Caco-2 (cell line): ENCODE data around the gene KLHL17. TPM values are rescaled to one million over a fixed set of nuclear protein-coding genes. Genes with fewer than 3 reads are reported as not detected.

Experiments
- BruUV-seq: library from RNA; stranded (reverse); fragments of 400-500 nt; replicated peaks from 2 replicates; lab custom pipeline; 2021; lab: Mats Ljungman, UMichigan
- CTCF ChIA-PET: fragments of 300-600 bp; sonication (Branson Sonifier 250); formaldehyde crosslinking; loops from one replicate; lab custom pipeline; 2022; ENCODE audit warnings: antibody characterized with exemption; lab: Charles Lee
- POLR2A ChIA-PET: fragments of 300-600 bp; sonication (Branson Sonifier 250); formaldehyde crosslinking; loops from one replicate; lab custom pipeline; 2022; ENCODE audit warnings: antibody characterized with exemption; lab: Charles Lee
- DNase-seq, 2 experiments: peaks; one replicate each; pipeline versions ENCODE4 v3.0.0 to v3.0.0-alpha.2; 2020 to 2022
- H3K27me3 ChIP-seq: replicated peaks from 2 replicates; pipeline ENCODE4 v1.6.0; 2011; ENCODE audit warnings: low read length; ENCODE audit not compliant: control insufficient read depth, insufficient read depth
- H3K36me3 ChIP-seq: 2 replicates; pipeline ENCODE4 v1.5.1; 2011; ENCODE audit warnings: low read length; ENCODE audit not compliant: control insufficient read depth, insufficient read depth
- H3K4me1 ChIP-seq: fragments of 250-450 bp; sonication (Bioruptor Pico); 2 replicates; pipeline ENCODE4 v1.5.1; 2020; ENCODE audit warnings: mild to moderate bottlenecking
- H3K4me3 ChIP-seq: 2 replicates; pipeline ENCODE4 v1.5.1; 2011; ENCODE audit warnings: low read depth, mild to moderate bottlenecking, control low read depth, low read length
- H3K9me3 ChIP-seq: fragments of 250-450 bp; sonication (Bioruptor Pico); 2 replicates; pipeline ENCODE4 v1.5.1; 2020; ENCODE audit warnings: mild to moderate bottlenecking, moderate library complexity
- H3K27ac Mint-ChIP-seq: one replicate; pipeline ENCODE4 v1.8.0; 2022; ENCODE audit warnings: mixed read lengths; ENCODE audit not compliant: unreplicated experiment
- H3K27me3 Mint-ChIP-seq: one replicate; pipeline ENCODE4 v1.8.0; 2022; ENCODE audit warnings: mixed read lengths; ENCODE audit not compliant: insufficient read depth, unreplicated experiment
- H3K36me3 Mint-ChIP-seq: one replicate; pipeline ENCODE4 v1.8.0; 2022; ENCODE audit warnings: mild to moderate bottlenecking, mixed read lengths; ENCODE audit not compliant: insufficient read depth, unreplicated experiment
- H3K4me1 Mint-ChIP-seq: one replicate; pipeline ENCODE4 v1.8.0; 2022; ENCODE audit warnings: low read depth, mixed read lengths; ENCODE audit not compliant: unreplicated experiment
- H3K4me3 Mint-ChIP-seq: one replicate; pipeline ENCODE4 v1.8.0; 2022; ENCODE audit warnings: mild to moderate bottlenecking, moderate library complexity, mixed read lengths; ENCODE audit not compliant: unreplicated experiment
- H3K9me3 Mint-ChIP-seq: one replicate; pipeline ENCODE4 v1.8.0; 2022; ENCODE audit warnings: mixed read lengths; ENCODE audit not compliant: unreplicated experiment
- intact Hi-C: fragments of 100-400 bp; cut with micrococcal nuclease; formaldehyde crosslinking; loops from one replicate; pipeline ENCODE4 v1.10.0; 2022; ENCODE audit not compliant: unreplicated experiment
- total RNA-seq: library from RNA; stranded (reverse); gene quantifications from 2 replicates; pipeline ENCODE4 v1.2.3, GENCODE V29; 2022
- TF ChIP-seq, protein P1 (sequence below), 2 experiments: fragments of 200-600 bp in 1 of 2; IDR thresholded peaks; 1 replicate in 1 of 2; 2 replicates in 1 of 2; pipeline versions ENCODE4 v1.5.1 to v1.8.0; 2011 to 2022; ENCODE audit warnings: antibody characterized with exemption in 1 of 2, control low read depth in 1 of 2, inconsistent platforms in 1 of 2, low read depth in 1 of 2, low read length in 1 of 2, mild to moderate bottlenecking in 1 of 2, moderate library complexity in 1 of 2; ENCODE audit not compliant: insufficient read depth in 1 of 2, severe bottlenecking in 1 of 2, unreplicated experiment in 1 of 2

The KLHL17 gene
- total RNA-seq, 1 experiment from 2014 or later: 33.1 TPM

DNA sequence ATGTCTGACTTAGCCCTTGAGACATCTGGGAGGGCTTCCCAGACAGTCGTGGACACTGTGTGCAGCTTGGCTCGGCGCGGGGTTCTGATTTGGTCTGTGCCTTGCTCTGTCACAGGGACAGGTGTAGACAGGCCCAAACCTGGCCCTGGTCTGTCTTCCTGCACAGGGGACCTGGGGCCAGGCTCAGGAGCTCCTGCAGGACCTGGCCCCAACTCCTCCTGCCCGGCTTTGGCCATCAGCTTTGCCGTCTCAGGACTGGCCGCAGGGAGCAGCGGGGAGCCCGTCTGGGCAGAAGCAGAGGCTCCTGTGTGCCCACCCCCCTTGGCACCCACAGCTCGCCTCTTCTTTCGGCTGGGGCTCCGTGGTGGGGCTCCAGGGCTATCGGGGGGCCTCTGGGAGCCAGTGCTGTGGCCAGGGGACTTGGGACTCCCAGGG lies 19.8 kb downstream of the KLHL17 start:
- intact Hi-C loops: loop anchor here (5.0 kb wide), 1 partner anchor 82 kb away; no protein-coding TSS in a partner anchor
- H3K27me3 ChIP-seq: no peaks in the 10 kb centered on the region
- H3K27ac Mint-ChIP-seq: no peak overlapping the region
- TF ChIP-seq, protein P1, sequence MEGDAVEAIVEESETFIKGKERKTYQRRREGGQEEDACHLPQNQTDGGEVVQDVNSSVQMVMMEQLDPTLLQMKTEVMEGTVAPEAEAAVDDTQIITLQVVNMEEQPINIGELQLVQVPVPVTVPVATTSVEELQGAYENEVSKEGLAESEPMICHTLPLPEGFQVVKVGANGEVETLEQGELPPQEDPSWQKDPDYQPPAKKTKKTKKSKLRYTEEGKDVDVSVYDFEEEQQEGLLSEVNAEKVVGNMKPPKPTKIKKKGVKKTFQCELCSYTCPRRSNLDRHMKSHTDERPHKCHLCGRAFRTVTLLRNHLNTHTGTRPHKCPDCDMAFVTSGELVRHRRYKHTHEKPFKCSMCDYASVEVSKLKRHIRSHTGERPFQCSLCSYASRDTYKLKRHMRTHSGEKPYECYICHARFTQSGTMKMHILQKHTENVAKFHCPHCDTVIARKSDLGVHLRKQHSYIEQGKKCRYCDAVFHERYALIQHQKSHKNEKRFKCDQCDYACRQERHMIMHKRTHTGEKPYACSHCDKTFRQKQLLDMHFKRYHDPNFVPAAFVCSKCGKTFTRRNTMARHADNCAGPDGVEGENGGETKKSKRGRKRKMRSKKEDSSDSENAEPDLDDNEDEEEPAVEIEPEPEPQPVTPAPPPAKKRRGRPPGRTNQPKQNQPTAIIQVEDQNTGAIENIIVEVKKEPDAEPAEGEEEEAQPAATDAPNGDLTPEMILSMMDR (IDR thresholded peaks at IDR 0.05; ENCODE audit: insufficient read depth in 1 of 2, low read depth in 1 of 2, low read length in 1 of 2, severe bottlenecking in 1 of 2, unreplicated experiment in 1 of 2): no peak
- no peak for DNase-seq
- H3K36me3 Mint-ChIP-seq: peaks cover 9% of the 10 kb centered on the region
- no peaks in the 10 kb centered on the region for H3K36me3 ChIP-seq
- no peak overlapping the region for H3K4me3 ChIP-seq
- no peaks in the 10 kb centered on the region for H3K9me3 ChIP-seq
- peaks cover 6% of the 10 kb centered on the region for H3K4me1 Mint-ChIP-seq
- H3K4me3 Mint-ChIP-seq: no peak overlapping the region
- POLR2A ChIA-PET: no interaction called here
- no TSS peak for BruUV-seq
- H3K4me1 ChIP-seq: peaks cover 5% of the 10 kb centered on the region; the same call in 1 of the 2 replicates
- H3K9me3 Mint-ChIP-seq: no peaks in the 10 kb centered on the region
- CTCF ChIA-PET: no interaction called here
- no peaks in the 10 kb centered on the region for H3K27me3 Mint-ChIP-seq

DNA sequence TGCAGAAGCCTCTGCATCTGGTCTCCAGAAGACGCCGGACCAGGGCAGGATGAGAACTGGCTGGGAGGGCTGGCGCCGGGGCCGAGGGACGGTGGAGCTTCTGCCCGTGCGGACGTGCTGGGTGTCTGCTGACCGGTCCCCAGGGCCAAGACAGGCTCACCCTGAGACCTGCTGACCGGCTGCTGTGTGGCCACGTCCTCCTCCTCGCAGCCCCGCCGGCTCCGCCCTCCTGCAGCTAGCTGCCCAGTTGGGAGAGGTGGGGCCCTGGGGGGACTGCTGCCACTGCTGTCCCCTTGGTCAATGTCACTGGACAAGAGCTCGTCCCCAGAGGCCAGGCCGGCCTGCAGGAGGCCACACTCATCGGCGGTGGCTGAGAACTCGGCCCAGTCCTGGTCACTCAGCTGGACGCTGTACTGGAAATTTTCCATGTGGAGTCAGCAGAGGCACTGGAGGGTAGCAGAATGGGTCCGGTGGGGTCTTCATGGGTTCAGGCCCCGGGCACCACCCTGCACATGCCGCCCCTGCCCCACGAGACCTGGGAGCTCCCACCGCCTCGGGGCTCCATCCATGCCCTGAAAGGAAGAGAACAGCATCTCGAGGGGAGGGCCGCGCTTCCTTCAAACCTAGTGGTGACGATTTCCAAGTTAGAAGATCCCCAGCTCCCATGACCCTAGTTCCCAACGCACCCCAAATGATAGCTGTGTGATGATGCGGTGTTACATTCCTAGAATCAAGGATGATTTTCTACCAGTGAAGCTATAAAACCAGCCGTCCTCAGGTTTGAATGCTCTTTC lies 20.4 kb downstream of the KLHL17 start:
- Histone ChIP-seq H3K4me3 (no peak overlapping the region), H3K9me3 (no peaks in the 10 kb centered on the region), H3K36me3 (no peaks in the 10 kb centered on the region), H3K27me3 (no peaks in the 10 kb centered on the region), H3K4me1 (peaks cover under 1% of the 10 kb centered on the region; the same call in 1 of the 2 replicates)
- H3K4me1 Mint-ChIP-seq: peaks cover 6% of the 10 kb centered on the region
- no peak overlapping the region for H3K4me3 Mint-ChIP-seq
- H3K9me3 Mint-ChIP-seq: no peaks in the 10 kb centered on the region
- ChIA-PET POLR2A (no interaction called here), CTCF (no interaction called here)
- no peaks in the 10 kb centered on the region for H3K27me3 Mint-ChIP-seq
- peaks cover 9% of the 10 kb centered on the region for H3K36me3 Mint-ChIP-seq
- BruUV-seq: no TSS peak
- no peak for DNase-seq
- H3K27ac Mint-ChIP-seq: no peak overlapping the region
- intact Hi-C loops: loop anchor here (5.0 kb wide), 1 partner anchor 82 kb away; no protein-coding TSS in a partner anchor
- TF ChIP-seq, protein P1 (IDR thresholded peaks at IDR 0.05; ENCODE audit: insufficient read depth in 1 of 2, low read depth in 1 of 2, low read length in 1 of 2, severe bottlenecking in 1 of 2, unreplicated experiment in 1 of 2): no peak

DNA sequence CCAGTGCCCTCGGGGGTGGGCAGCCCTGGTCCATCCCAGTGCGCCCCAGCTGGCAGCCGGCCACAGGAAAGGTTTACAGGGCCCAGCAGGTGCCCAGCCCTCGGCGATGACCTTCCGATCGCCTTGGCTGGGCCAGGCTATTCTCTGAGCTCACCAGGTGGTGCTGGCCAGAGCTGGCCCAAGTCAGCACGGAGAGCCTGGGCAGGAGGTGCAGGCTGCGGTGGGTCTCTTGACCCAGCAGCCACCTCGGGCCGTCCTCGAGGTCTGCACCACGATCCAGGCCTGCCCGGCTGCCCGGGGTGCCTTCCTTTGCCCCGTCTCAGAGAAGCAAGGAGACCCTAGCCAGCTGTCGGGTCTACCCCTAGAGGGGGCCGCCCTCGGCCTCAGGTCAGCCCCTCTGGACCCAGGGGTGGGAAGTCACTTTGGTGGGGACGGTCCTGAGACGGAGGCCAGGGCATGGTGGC lies 21.1 kb downstream of the KLHL17 start:
- CTCF ChIA-PET: no interaction called here

More for the DNA sequence above, 21.1 kb downstream of the KLHL17 start:
- no peak overlapping the region for H3K27ac Mint-ChIP-seq
- Histone ChIP-seq H3K27me3 (no peaks in the 10 kb centered on the region), H3K36me3 (no peaks in the 10 kb centered on the region), H3K4me1 (no peaks in the 10 kb centered on the region), H3K4me3 (no peak overlapping the region), H3K9me3 (no peaks in the 10 kb centered on the region)
- H3K4me1 Mint-ChIP-seq: peaks cover 6% of the 10 kb centered on the region
- POLR2A ChIA-PET: interaction anchor here (0.9 kb wide), 1 partner anchor 19 kb away, joined by 3 read pairs; no protein-coding TSS in a partner anchor
- intact Hi-C loops: loop anchor here (5.0 kb wide), 1 partner anchor 81 kb away; no protein-coding TSS in a partner anchor
- H3K9me3 Mint-ChIP-seq: no peaks in the 10 kb centered on the region
- no TSS peak for BruUV-seq
- H3K4me3 Mint-ChIP-seq: no peak overlapping the region
- TF ChIP-seq, protein P1 (IDR thresholded peaks at IDR 0.05; ENCODE audit: insufficient read depth in 1 of 2, low read depth in 1 of 2, low read length in 1 of 2, severe bottlenecking in 1 of 2, unreplicated experiment in 1 of 2): no peak
- H3K27me3 Mint-ChIP-seq: no peaks in the 10 kb centered on the region
- peaks cover 9% of the 10 kb centered on the region for H3K36me3 Mint-ChIP-seq
- DNase-seq: no peak
